ENCODE measurements around the gene VAC14. TPM values are rescaled to one million over a fixed set of nuclear protein-coding genes. Genes with fewer than 3 reads are reported as not detected.
"Not testable (repeated sequence)": the region's sequence is repeated elsewhere in the genome, so short reads cannot be mapped to it uniquely, and the experiment has no call there.

VAC14 gene
- total RNA-seq, 1 donor from 2014 or later = 11.3 TPM

GRCh38 chr16:70744366-70744765, 56.6 kb downstream of the VAC14 start:
- DNase-seq (ENCODE audit: low spot score) = no peak

GRCh38 chr16:70743791-70744190, 57.2 kb downstream of the VAC14 start:
- DNase-seq (ENCODE audit: low spot score) = no peak

GRCh38 chr16:70742967-70743366, 58.0 kb downstream of the VAC14 start:
- DNase-seq (ENCODE audit: low spot score) = not testable (repeated sequence)

- DNase-seq (ENCODE audit: low spot score) = no peak
Measured at GRCh38 chr16:70741783-70742125, 59.2 kb downstream of the VAC14 start.

GRCh38 chr16:70740914-70741782, 59.8 kb downstream of the VAC14 start:
- no peak for DNase-seq (ENCODE audit: low spot score)

GRCh38 chr16:70740174-70740913, 60.6 kb downstream of the VAC14 start:
- DNase-seq (ENCODE audit: low spot score) = no peak

GRCh38 chr16:70739389-70739788, 61.6 kb downstream of the VAC14 start:
- no peak for DNase-seq (ENCODE audit: low spot score)

- DNase-seq (ENCODE audit: low spot score) = peak; percentile 33
Measured at GRCh38 chr16:70738083-70738977, 62.6 kb downstream of the VAC14 start.

- DNase-seq (ENCODE audit: low spot score) = peak; percentile 71
Measured at GRCh38 chr16:70737377-70738082, 63.4 kb downstream of the VAC14 start.

GRCh38 chr16:70736465-70737376, 64.2 kb downstream of the VAC14 start:
- no peak for DNase-seq (ENCODE audit: low spot score)

GRCh38 chr16:70735141-70735979, 65.6 kb downstream of the VAC14 start:
- peak; percentile 86 for DNase-seq (ENCODE audit: low spot score)

- no peak for DNase-seq (ENCODE audit: low spot score)
Measured at GRCh38 chr16:70734522-70735095, 66.3 kb downstream of the VAC14 start.

- DNase-seq (ENCODE audit: low spot score) = no peak
Measured at GRCh38 chr16:70730944-70731343, 70.0 kb downstream of the VAC14 start.

- DNase-seq (ENCODE audit: low spot score) = peak; percentile 77
Measured at GRCh38 chr16:70730031-70730430, 70.9 kb downstream of the VAC14 start.

- no peak for DNase-seq (ENCODE audit: low spot score)
Measured at GRCh38 chr16:70729292-70729691, 71.7 kb downstream of the VAC14 start.

GRCh38 chr16:70728150-70728549, 72.8 kb downstream of the VAC14 start:
- no peak for DNase-seq (ENCODE audit: low spot score)

- DNase-seq (ENCODE audit: low spot score) = peak; percentile 53
Measured at GRCh38 chr16:70726892-70727361, 74.0 kb downstream of the VAC14 start.

All from umbilical cord (tissue), 2 donors.